ENCODE measurements around the gene ZC3H12D.

The ZC3H12D gene

DNA sequence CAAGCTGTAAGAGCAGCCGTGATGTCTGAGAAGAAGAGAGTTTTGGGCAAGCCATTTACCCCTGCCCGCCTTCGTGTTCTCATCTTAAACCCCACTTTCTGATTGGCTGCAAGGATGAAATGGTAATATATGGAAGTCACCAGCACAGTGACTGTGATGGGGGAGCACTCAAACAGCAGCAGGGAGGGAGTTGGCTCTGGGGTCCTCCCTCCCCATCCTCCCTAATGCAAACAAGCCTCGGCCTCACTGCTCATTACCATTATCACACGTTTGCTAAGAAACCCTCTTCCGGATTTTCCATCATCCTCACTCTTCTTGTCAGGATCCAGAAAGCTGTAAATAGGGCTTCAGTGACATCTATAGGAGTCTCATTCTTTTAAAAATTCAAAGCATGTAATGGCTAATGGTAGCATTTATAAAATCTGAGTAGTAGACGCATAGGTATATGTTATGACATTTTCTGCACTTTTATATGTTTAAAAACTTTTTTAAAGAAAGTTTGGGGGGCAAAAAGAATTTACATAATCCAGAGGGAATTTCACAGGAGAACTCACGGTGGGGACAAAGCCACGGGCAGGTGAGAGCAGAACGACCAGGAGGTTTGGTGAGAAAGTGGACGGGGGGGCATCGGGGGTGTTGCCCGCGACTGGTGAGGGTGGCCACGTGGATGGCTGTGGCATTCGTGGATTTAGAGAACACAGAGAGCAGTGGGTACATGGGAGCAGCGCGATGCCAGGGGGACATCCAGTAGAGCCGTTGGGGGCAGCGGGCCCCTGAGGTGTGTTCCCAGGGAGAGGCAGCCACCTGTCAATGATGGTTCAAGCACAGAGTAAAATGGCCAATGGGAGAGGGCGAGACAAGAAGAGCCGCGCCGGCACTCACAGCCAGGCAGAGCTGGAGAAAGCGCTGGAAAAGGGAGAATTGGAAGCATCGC, 55.1 kb downstream of the ZC3H12D start:
- peak in 2 of 42 donors; percentile 9 to 25 for DNase-seq
- intact Hi-C loops (cut with DNase I) = loop anchor here (5.0 to 10.0 kb wide), 3 partner anchors 95 to 402 kb away; no protein-coding TSS in a partner anchor

DNA sequence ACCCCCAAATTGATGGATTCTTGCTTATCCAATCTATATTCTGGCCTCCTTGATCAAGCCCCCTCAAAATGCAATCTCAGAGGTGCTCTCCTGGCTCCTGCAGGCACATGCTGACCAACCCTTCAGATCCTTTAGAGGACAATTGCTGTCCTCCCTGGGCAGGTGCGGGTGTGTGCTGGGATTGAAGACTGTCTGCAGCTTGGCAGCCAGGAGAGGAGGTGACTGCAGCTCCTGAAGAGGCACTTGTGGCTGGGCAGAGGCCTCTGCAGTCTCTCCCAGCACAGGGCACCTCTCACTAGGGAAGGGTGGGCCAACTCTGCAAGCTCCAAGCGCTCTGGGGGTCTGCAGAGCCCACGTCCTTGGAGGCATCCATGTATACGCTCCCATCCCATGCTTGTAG, 56.2 kb downstream of the ZC3H12D start:
- intact Hi-C loops (cut with DNase I) = loop anchor here (10.0 kb wide), 1 partner anchor 94 kb away; no protein-coding TSS in a partner anchor
- DNase-seq = peak in 1 of 42 donors; percentile 19

DNA sequence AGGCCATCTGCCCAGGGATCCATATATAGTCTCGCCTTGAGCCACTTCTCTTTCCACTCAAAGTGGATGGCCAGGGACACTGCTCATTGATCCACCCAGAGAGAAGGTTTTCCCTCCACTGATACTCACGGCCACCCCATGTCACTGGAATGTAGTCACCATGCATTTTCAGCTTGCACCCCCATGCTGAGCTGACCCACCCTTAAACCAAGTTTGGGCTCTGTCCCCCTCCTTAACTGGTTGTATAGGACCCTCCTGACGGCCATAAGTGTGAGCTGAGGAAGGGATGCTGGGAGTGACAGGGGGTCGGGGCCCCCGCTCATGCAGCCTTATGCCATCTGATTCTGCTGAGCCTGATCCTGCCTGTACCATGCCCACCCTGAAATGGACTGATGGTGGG, 59.1 kb downstream of the ZC3H12D start:
- intact Hi-C loops (cut with DNase I) = loop anchor here (10.0 kb wide), 1 partner anchor 91 kb away; no protein-coding TSS in a partner anchor
- peak in 1 of 42 donors; percentile 29 for DNase-seq

DNA sequence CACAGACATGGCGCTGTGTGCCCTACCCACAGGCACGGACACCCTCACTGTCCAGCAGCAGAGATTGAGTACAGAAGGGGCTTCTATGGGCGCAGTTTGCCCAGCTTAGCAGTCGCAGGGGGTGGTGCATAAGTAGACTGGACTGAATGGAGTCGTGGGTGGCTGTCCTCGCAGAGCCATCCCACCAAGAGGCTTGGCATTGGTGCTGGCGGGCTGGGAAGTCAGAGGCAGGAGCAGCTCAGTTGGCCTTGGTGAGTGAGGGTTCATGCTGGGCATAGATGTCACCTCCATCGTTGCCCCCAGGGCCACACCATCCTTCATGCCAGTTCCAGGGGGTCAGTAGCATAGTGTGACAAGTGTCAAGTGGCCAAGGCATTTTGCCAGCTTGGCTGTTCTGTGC, 59.6 kb downstream of the ZC3H12D start:
- intact Hi-C loops (cut with DNase I) = loop anchor here (10.0 kb wide), 1 partner anchor 90 kb away; no protein-coding TSS in a partner anchor

DNA sequence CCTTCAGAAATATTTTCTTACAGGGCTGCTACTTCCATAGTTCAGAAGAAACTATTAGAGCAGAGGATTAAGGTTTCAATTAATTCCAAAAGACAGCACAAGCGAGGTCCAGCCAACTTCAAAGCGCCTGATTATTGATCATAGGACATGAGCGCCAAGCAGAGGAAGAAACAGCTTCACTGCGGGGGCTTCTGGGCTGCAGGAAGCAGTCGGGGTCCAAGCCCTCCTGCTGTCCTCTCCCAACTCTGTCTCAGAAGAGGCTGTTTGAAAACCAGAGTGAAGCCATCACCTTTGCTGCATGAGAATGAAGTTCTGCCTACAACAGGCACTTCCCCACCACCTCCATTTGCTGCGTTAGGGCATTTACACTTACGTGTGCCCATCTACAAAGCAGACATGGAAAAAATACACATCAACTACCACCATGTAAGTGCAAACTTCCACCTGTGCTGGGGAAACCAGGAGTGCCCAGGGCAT, 60.8 kb downstream of the ZC3H12D start:
- no peak for DNase-seq
- intact Hi-C loops (cut with DNase I) = loop anchor here (10.0 kb wide), 1 partner anchor 89 kb away; no protein-coding TSS in a partner anchor

More for the DNA sequence above, 59.6 kb downstream of the ZC3H12D start:
- DNase-seq = no peak

DNA sequence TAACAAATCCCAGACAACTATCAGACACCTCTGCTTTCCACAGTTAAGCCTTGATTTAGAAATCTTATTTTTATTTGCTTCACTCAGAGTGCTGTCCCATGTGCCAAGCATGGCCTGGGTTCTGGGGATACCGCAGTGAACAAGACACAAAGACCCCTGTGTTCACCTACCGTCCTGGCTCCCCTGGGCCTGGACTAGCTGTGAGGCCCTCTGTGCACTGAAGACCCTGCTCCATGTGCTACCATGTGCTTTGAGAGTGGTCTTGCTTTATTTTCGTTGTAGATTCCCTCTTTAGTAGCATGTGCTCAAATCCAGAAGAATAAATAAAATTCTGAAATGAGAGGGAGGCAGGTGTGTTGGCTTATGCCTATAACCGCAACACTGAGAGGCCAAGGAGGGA, 62.2 kb downstream of the ZC3H12D start:
- no peak for DNase-seq
- intact Hi-C loops (cut with DNase I) = loop anchor here (10.0 kb wide), 1 partner anchor 88 kb away; no protein-coding TSS in a partner anchor

DNA sequence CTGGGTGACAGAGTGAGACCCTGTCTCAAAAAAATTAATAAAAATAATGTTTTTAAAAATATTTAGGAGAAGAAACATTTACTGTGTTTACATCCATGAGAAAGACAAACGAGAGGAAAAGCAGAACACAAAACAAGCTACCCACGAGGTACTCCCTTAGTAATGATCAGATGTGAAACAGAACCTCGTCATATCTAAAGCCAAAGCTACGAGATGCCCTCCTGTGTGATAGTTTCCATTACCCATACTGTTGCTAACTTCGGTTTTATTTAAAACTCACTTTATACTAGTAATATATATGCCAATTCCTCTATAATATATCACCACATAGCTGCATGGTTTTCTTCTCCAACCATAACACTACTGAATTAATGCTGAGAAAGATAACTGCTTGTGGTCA, 63.7 kb downstream of the ZC3H12D start:
- no peak for DNase-seq
- intact Hi-C loops (cut with DNase I) = loop anchor here (10.0 kb wide), 1 partner anchor 86 kb away; no protein-coding TSS in a partner anchor

DNA sequence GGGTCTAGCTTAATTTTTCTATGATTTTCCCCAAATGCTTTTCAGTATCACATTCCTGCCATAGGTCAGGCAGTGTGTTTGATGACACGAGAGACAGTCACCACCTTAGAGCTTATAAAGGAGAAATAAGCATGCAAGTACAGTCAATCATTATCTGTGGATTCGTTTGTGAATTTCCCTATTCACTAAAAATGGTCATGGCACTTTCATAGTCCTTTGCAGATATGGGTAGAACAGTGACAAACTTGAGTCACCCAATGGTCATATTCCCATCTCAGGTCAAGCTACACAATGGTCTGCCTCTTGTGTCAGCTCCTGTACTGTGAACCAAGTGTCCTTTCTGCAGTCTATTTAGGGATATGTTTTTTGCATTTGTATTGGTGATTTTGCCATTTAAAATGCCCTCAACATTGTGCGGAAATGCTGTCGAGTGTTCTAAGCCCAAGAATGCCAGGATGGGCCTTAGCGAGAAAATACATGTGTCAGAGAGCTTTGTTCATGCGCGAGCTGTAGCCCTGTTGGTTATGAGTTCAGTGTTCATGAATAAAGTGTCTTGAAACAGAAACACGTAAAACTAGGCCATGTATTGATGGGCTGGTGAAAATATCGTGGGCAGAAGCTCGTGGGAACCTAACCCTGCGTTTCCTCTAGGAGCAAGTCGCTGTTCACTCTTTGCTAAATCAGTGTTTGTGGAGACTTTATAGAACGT, 65.0 kb downstream of the ZC3H12D start:
- no peak for DNase-seq
- intact Hi-C loops (cut with DNase I) = loop anchor here (10.0 kb wide), 1 partner anchor 85 kb away; no protein-coding TSS in a partner anchor

DNA sequence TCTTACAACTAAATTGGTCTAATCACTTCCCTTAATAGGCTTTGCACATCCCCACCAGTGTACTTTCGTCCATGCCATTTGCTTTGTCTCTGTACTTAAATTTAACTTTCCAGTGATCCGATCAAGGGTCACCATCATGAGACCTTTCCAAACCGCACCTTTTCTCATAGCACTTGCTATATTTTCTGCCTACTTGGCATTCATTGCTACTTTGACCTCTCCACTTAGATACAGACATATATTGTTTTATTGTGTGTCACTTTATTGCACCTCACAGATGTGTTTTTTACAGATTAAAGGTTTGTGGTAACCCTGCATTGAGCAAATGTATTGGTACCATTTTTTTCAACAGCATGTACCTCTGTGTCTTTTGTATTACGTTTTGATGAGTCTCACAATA, 70.0 kb downstream of the ZC3H12D start:
- no peak for DNase-seq
- intact Hi-C loops (cut with DNase I) = no loop called here

DNA sequence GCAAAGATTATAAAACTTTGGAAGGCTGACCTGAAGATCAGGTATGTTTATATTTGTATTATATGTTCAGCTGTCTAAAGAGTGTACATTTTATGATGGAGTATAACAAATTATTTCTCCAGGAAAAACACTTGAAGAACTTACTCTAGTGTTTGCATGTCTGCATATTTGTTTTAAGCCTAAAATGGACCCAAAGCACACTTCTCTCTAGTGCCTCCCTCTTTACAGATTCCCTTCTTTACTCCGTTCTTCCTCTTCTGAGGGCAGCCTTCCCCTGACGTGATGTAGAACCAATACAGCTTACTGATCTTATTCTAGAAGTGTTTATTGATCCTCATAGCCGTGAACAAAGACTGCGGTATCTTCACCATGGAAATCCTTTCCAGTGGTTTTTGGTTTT, 70.8 kb downstream of the ZC3H12D start:
- DNase-seq = no peak
- intact Hi-C loops (cut with DNase I) = no loop called here

DNA sequence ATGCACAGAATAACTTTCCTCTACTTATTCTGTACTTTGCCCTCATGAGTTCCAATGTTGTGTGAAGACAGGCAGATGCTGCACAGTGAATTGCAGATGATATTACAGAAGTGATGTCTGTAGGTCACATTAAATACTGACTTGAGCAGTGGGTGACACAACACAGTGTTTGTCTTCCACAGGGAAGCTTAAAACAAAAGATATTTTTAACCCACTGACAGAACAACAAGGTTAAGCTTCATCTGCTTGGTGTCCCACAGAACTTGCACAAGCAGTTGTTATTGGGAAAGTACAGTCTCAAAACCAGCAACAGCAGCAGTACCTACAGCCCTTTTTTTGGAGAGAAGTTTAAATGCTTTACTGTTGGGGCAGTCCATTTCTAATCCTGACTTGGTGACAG, 74.3 kb downstream of the ZC3H12D start:
- intact Hi-C loops (cut with DNase I) = no loop called here
- DNase-seq = no peak

DNA sequence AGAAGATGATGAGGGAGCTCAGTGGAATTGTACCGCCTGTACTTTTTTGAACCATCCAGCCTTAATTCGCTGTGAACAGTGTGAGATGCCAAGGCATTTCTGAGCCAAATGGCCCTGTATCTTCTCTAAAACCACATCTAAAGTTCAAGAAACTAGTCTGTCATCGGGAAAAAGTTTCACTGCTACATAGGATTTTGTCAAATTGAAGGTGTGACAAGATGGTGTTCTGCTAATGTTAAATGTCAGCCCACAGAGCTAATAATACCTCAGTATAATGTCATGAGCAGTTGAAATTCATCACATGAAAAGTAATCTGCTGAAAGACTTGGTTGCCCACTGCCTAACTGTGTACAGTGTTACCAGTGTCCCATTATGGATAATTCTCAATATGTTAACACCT, 75.2 kb downstream of the ZC3H12D start:
- intact Hi-C loops (cut with DNase I) = no loop called here
- DNase-seq = no peak

DNA sequence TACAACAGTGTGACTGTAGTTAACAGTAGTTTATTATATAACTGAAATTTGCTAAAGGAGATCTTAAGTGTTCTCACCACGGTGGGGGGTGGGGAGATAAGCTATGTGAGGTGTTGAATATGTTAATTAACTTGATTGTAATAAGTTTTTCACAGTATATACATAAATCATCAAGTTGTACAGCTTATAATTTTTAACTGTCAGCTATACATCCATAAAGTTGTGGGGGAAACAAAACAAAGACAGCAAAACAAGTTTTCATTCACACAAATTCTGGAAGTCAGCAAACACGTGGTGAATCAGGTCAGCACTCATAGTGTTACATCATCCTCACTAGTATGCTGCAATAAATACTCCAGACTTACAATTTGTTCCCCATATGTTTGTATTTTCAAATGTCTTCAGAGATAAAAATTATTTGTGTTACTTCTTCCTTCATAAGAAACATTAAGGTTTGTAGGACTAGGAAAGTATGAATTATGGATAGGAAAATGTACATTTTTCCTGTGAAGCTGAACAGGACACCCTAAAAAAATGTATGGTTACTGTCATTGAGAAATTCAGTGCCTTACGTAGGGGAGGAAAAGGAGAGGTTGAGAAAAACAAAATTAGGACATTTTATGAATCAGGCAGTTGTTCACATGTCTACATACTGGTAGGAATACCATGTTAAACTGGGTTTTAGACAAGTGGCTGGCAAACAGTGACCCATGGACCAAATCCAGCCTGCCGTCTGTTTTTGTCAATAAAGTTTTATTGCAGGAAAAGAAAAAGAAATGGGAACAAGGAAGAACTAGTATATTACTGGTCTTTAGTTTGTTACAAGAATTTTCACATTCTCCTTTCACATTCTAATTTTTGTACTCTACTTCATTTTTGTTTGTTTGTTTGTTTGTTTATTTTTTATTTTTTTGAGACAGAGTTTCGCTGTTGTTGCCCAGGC, 78.7 kb downstream of the ZC3H12D start:
- intact Hi-C loops (cut with DNase I) = no loop called here
- DNase-seq = no peak

DNA sequence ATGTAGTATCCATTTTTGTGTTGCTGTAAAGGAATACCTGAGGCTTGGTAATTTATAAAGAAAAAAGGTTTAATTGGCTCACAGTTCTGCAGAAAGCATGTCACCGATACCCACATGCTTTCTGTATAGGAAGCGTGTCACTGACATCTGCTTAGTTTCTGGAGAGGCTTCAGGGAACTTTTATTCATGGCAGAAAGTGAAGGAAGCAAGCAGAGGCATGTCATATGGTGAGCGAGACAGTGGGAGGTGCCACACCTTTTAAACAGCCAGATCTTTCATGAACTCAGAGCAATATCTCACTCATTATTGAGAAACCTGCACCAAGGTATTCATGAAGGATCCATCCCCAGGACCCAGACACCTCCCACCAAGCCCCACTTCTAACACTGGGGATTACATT, 81.3 kb downstream of the ZC3H12D start:
- DNase-seq = no peak
- intact Hi-C loops (cut with DNase I) = no loop called here

DNA sequence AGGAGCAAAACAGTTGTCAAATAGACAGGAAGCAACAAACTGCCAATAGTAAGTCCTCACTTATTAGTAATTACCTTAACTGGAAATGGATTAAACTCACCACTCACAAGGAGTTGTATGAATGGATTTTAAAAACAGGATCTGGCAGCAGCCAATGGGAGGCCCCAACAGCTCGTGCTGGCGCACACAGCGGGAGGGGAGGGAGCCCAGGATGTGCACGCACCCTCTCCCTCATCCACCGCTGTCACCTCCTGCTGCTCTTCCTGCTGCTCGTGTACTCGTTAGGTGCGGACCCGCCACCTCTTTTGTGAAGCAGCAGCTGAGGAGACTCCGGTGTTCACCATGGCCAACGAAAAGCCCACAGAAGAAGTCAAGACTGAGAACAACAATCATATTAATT, 84.8 kb downstream of the ZC3H12D start, which contains the start of gene SUMO4:
Gene SUMO4, plus strand, starts transcription at position 213 of the 400 bp plus-strand sequence. Its CDS starts 130 bp downstream, at position 343.
- intact Hi-C loops (cut with DNase I) = no loop called here
- no peak for DNase-seq

DNA sequence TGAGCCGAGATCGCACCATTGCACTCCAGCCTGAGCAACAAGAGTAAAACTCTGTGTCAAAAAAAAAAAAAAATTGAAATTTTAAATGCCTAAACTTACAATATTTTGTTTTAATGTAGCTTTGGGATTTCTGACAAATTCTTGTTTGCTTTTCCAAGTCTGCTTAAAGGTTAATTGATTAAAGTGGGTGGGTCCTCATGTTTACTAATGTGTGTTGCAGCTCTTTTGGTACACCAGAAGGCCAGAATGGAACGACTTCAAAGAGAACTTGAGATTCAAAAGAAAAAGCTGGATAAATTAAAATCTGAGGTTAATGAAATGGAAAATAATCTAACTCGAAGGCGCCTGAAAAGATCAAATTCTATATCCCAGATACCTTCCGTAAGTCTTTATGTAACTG, 87.4 kb downstream of the ZC3H12D start:
- DNase-seq = no peak
- intact Hi-C loops (cut with DNase I) = no loop called here

Measured in head of caudate nucleus (tissue), 42 donors.